ENCODE measurements around the gene MSH3.

- TF ChIP-seq CTCF (conservative IDR thresholded peaks at IDR 0.05; ENCODE audit: low read length) (no peak), EZH2phosphoT487 (IDR thresholded peaks at IDR 0.05; ENCODE audit: borderline replicate concordance) (no peak)
Observed at GRCh38 chr5:80747922-80748321, 93.5 kb downstream of the MSH3 start.

Data from Loucy (cell line).